Measurements from ENCODE around the gene TCTN3. TPM values are rescaled to one million over a fixed set of nuclear protein-coding genes. Genes with fewer than 3 reads are reported as not detected.

Gene TCTN3
- total and polyA plus RNA-seq, 4 donors, result 15.1 to 18.3 (median 17.3) TPM

DNA sequence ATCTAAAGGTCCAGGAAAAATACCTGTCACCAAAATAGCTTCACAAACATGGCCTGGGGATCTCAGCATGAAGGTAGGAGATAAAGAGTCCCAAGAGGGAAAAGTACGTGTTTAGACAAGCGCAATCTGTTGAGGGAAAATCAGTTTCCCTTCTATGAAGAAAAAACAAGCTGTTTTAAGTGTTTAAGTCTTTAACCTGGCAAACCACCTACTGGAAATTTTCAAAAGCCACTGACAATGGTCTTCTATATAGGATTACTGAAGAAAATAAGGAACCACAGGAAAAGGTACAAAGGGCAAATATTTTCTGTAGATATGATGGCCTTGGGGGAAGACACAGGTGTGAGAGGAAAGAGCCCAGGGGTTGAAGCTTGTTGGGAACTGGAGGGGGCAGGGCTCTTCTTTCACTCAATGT, 58.4 kb downstream of the TCTN3 start:
- no peak overlapping the region for H3K27ac ChIP-seq (ENCODE audit: low read depth in 1 of 2, low read length in 2 of 2)
- TF ChIP-seq EGR1 (IDR thresholded peaks at IDR 0.05; ENCODE audit: low read depth in 2 of 2) (no peak), NR2F2 (IDR thresholded peaks at IDR 0.05) (no peak), RXRA (IDR thresholded peaks at IDR 0.05) (no peak), YY1 (IDR thresholded peaks at IDR 0.05) (no peak), ZBTB33 (IDR thresholded peaks at IDR 0.05) (no peak), GABPA (IDR thresholded peaks at IDR 0.05 in 1 of 2, conservative IDR thresholded peaks at IDR 0.05 in 1 of 2) (no peak), JUND (IDR thresholded peaks at IDR 0.05) (no peak), HNF4G (IDR thresholded peaks at IDR 0.05) (no peak)
- TF ChIP-seq, protein P1, sequence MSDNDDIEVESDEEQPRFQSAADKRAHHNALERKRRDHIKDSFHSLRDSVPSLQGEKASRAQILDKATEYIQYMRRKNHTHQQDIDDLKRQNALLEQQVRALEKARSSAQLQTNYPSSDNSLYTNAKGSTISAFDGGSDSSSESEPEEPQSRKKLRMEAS (IDR thresholded peaks at IDR 0.05), result no peak
- TF ChIP-seq, protein P2, sequence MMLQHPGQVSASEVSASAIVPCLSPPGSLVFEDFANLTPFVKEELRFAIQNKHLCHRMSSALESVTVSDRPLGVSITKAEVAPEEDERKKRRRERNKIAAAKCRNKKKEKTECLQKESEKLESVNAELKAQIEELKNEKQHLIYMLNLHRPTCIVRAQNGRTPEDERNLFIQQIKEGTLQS (IDR thresholded peaks at IDR 0.05), result no peak
- 92% methylated on average over 2 of the region's 2 CpGs for WGBS
- no peaks in the 10 kb centered on the region for H3K4me1 ChIP-seq (ENCODE audit: control insufficient read depth in 4 of 4, insufficient read depth in 4 of 4, low read length in 3 of 4)
- no peak overlapping the region for H3K9ac ChIP-seq (ENCODE audit: low read depth in 1 of 2, low read length in 2 of 2)
- no peaks in the 10 kb centered on the region for H3K9me3 ChIP-seq (ENCODE audit: control insufficient read depth in 4 of 4, low read length in 3 of 4)
- H3K36me3 ChIP-seq (ENCODE audit: control insufficient read depth in 4 of 4, insufficient read depth in 3 of 4, low read depth in 1 of 4, low read length in 3 of 4), result peaks cover 2 to 48% (median 34%) of the 10 kb centered on the region in 4 donors
- H3K27me3 ChIP-seq (ENCODE audit: control insufficient read depth in 4 of 4, insufficient read depth in 4 of 4, low read length in 3 of 4), result no peaks in the 10 kb centered on the region
- DNase-seq (ENCODE audit: low spot score), result no peak
- H3K4me3 ChIP-seq (ENCODE audit: low read depth in 1 of 3, low read length in 3 of 3), result no peak overlapping the region

DNA sequence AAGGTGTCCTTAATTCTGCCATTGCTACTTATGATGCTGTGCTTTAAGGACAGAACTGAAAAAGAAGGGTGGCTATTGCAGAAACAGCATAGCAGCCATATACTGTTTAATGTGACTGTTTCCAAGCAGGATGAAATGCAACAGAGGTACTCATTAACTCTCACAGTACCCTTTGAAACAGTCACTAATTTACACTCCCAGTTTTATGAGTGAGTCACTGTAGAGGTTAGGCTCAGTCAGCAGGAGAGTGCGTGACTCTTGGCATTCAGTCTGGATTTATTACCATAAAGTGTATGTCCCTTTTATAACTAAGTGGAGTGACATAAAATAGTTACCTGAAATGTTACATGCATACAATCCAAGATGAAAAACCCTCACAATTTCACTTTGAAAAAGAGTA, 64.9 kb downstream of the TCTN3 start:
- Histone ChIP-seq H3K36me3 (ENCODE audit: control insufficient read depth in 4 of 4, insufficient read depth in 3 of 4, low read depth in 1 of 4, low read length in 3 of 4) (peaks cover 10 to 65% (median 46%) of the 10 kb centered on the region in 4 donors), H3K27me3 (ENCODE audit: control insufficient read depth in 4 of 4, insufficient read depth in 4 of 4, low read length in 3 of 4) (no peaks in the 10 kb centered on the region), H3K4me1 (ENCODE audit: control insufficient read depth in 4 of 4, insufficient read depth in 4 of 4, low read length in 3 of 4) (no peaks in the 10 kb centered on the region), H3K4me3 (ENCODE audit: low read depth in 1 of 3, low read length in 3 of 3) (no peak overlapping the region), H3K27ac (ENCODE audit: low read depth in 1 of 2, low read length in 2 of 2) (no peak overlapping the region), H3K9me3 (ENCODE audit: control insufficient read depth in 4 of 4, low read length in 3 of 4) (no peaks in the 10 kb centered on the region), H3K9ac (ENCODE audit: low read depth in 1 of 2, low read length in 2 of 2) (no peak overlapping the region)
- 89% methylated on average over 1 of the region's 1 CpG for WGBS
- no peak for DNase-seq (ENCODE audit: low spot score)
- TF ChIP-seq ZBTB33 (IDR thresholded peaks at IDR 0.05) (no peak), FOXA1 (IDR thresholded peaks at IDR 0.05) (no peak), FOXA2 (IDR thresholded peaks at IDR 0.05) (no peak), NR2F2 (IDR thresholded peaks at IDR 0.05) (no peak), CTCF (IDR thresholded peaks at IDR 0.05; ENCODE audit: low read depth, low read length, missing input control) (no peak), YY1 (IDR thresholded peaks at IDR 0.05) (no peak), GABPA (IDR thresholded peaks at IDR 0.05 in 1 of 2, conservative IDR thresholded peaks at IDR 0.05 in 1 of 2) (no peak), EGR1 (IDR thresholded peaks at IDR 0.05; ENCODE audit: low read depth in 2 of 2) (no peak), RAD21 (IDR thresholded peaks at IDR 0.05) (no peak), SP1 (IDR thresholded peaks at IDR 0.05) (no peak), JUND (IDR thresholded peaks at IDR 0.05) (no peak), HNF4G (IDR thresholded peaks at IDR 0.05) (no peak), RXRA (IDR thresholded peaks at IDR 0.05) (no peak), HNF4A (conservative IDR thresholded peaks at IDR 0.05) (no peak), TAF1 (conservative IDR thresholded peaks at IDR 0.05) (no peak)
- TF ChIP-seq, protein P1 (IDR thresholded peaks at IDR 0.05), result no peak
- TF ChIP-seq, protein P2 (IDR thresholded peaks at IDR 0.05), result no peak
- TF ChIP-seq, protein P3, sequence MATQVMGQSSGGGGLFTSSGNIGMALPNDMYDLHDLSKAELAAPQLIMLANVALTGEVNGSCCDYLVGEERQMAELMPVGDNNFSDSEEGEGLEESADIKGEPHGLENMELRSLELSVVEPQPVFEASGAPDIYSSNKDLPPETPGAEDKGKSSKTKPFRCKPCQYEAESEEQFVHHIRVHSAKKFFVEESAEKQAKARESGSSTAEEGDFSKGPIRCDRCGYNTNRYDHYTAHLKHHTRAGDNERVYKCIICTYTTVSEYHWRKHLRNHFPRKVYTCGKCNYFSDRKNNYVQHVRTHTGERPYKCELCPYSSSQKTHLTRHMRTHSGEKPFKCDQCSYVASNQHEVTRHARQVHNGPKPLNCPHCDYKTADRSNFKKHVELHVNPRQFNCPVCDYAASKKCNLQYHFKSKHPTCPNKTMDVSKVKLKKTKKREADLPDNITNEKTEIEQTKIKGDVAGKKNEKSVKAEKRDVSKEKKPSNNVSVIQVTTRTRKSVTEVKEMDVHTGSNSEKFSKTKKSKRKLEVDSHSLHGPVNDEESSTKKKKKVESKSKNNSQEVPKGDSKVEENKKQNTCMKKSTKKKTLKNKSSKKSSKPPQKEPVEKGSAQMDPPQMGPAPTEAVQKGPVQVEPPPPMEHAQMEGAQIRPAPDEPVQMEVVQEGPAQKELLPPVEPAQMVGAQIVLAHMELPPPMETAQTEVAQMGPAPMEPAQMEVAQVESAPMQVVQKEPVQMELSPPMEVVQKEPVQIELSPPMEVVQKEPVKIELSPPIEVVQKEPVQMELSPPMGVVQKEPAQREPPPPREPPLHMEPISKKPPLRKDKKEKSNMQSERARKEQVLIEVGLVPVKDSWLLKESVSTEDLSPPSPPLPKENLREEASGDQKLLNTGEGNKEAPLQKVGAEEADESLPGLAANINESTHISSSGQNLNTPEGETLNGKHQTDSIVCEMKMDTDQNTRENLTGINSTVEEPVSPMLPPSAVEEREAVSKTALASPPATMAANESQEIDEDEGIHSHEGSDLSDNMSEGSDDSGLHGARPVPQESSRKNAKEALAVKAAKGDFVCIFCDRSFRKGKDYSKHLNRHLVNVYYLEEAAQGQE (IDR thresholded peaks at IDR 0.05), result no peak
